ENCODE data around the gene TMEM53. TPM values are rescaled to one million over a fixed set of nuclear protein-coding genes. Genes with fewer than 3 reads are reported as not detected.
A peak's percentile ranks its signal among the peaks of the same experiment; 100 is the strongest.

Gene TMEM53
- total RNA-seq, 5 donors from 2014 or later (not counting 1 experiment from before 2014, with no cell fraction given): 1.1 to 2.8 (median 2.2) TPM

DNA sequence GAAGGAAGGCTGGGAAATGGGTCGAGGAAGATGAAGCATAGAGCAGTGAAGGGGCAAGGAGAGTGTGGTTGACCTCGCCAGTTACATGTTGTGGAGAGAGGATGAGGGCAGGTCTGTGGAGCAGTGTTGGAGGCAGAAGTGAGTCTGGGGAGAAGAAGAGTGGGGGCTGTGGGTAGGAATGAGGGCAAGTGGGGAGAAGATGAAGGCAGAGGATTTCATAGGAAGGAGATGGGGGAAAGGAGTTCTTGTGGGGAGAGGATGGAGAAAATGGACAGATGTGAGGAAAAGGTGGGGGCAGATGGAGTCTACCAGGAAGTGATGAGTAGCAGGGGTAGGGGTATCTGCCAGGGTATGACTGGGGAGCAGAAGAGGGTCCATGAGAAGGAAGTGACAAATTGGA, 3.8 kb upstream of the TMEM53 start:
- Histone ChIP-seq H3K4me3 (ENCODE audit: control insufficient read depth in 1 of 2, extremely low read depth in 1 of 2, low read length in 1 of 2) (no peak overlapping the region), H3K36me3 (ENCODE audit: control insufficient read depth in 2 of 2, extremely low read depth in 1 of 2, insufficient read depth in 1 of 2, low read length in 1 of 2) (no peaks in the 10 kb centered on the region), H3K4me1 (ENCODE audit: control insufficient read depth in 1 of 2, extremely low read depth in 1 of 2, insufficient read depth in 2 of 2, low read length in 2 of 2) (peaks cover 0 to 15% of the 10 kb centered on the region in 2 experiments), H3K27me3 (replicated peaks in 1 of 2; ENCODE audit: control insufficient read depth in 2 of 2, extremely low read depth in 1 of 2, insufficient read depth in 2 of 2, low read length in 1 of 2) (no peaks in the 10 kb centered on the region), H3K27ac (ENCODE audit: low read length) (no peak overlapping the region), H3K9me3 (no peaks in the 10 kb centered on the region)
- DNase-seq (no peak), ATAC-seq (replicated peaks in 1 of 4) (no peak)
- no peaks in the 10 kb centered on the region for H3K27me3 Mint-ChIP-seq
- peaks cover 15 to 17% (median 15%) of the 10 kb centered on the region in 3 donors for H3K4me1 Mint-ChIP-seq
- H3K27ac Mint-ChIP-seq: no peak overlapping the region
- no peaks in the 10 kb centered on the region for H3K36me3 Mint-ChIP-seq
- CTCF ChIA-PET: no interaction called here
- POLR2A ChIA-PET: no interaction called here
- no peak overlapping the region for H3K4me3 Mint-ChIP-seq
- no peaks in the 10 kb centered on the region for H3K9me3 Mint-ChIP-seq
- WGBS (ENCODE audit: insufficient coverage): 54% methylated on average over 2 of the region's 2 CpGs

DNA sequence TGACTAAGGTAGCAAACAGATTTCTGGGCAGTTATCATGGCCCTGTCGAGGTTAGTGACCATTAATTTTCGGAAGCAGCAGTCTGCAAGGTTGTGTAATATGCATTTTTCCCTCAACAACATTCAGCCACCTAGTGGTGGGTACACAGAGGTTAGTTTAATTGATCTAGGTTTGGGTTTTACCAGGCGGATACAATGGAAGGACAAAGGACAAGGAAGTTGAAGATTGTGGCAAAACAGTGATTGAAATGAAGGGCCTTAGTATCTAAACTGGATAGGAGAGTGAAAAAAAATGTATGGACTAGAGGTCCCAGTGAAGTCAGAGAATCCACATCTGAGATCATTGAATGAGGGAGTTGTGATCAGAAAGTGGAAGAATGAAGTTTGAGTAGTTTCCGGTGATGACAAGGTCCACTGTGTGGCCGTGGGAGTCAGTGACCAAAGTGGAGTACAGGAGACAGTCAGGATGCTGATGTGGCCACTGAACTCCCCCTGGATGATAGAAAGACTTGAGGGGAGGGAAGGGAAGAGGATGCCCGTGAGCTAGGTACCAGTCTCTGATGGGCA, 3.0 kb upstream of the TMEM53 start:
- Histone ChIP-seq H3K36me3 (ENCODE audit: control insufficient read depth in 2 of 2, extremely low read depth in 1 of 2, insufficient read depth in 1 of 2, low read length in 1 of 2) (no peaks in the 10 kb centered on the region), H3K9me3 (no peaks in the 10 kb centered on the region), H3K4me1 (ENCODE audit: control insufficient read depth in 1 of 2, extremely low read depth in 1 of 2, insufficient read depth in 2 of 2, low read length in 2 of 2) (peaks cover 0 to 23% of the 10 kb centered on the region in 2 experiments), H3K27ac (ENCODE audit: low read length) (peak overlapping the region; percentile 7), H3K27me3 (replicated peaks in 1 of 2; ENCODE audit: control insufficient read depth in 2 of 2, extremely low read depth in 1 of 2, insufficient read depth in 2 of 2, low read length in 1 of 2) (no peaks in the 10 kb centered on the region), H3K4me3 (ENCODE audit: control insufficient read depth in 1 of 2, extremely low read depth in 1 of 2, low read length in 1 of 2) (no peak overlapping the region)
- no peaks in the 10 kb centered on the region for H3K9me3 Mint-ChIP-seq
- 86% methylated on average over 4 of the region's 6 CpGs for WGBS (ENCODE audit: insufficient coverage)
- CTCF ChIA-PET: no interaction called here
- ATAC-seq (replicated peaks in 1 of 4): no peak
- DNase-seq: peak in 1 of 35 experiments; percentile 36
- POLR2A ChIA-PET: no interaction called here
- no peaks in the 10 kb centered on the region for H3K27me3 Mint-ChIP-seq
- no peak overlapping the region for H3K4me3 Mint-ChIP-seq
- no peak overlapping the region for H3K27ac Mint-ChIP-seq
- no peaks in the 10 kb centered on the region for H3K36me3 Mint-ChIP-seq
- H3K4me1 Mint-ChIP-seq: peaks cover 17 to 24% (median 18%) of the 10 kb centered on the region in 3 donors

DNA sequence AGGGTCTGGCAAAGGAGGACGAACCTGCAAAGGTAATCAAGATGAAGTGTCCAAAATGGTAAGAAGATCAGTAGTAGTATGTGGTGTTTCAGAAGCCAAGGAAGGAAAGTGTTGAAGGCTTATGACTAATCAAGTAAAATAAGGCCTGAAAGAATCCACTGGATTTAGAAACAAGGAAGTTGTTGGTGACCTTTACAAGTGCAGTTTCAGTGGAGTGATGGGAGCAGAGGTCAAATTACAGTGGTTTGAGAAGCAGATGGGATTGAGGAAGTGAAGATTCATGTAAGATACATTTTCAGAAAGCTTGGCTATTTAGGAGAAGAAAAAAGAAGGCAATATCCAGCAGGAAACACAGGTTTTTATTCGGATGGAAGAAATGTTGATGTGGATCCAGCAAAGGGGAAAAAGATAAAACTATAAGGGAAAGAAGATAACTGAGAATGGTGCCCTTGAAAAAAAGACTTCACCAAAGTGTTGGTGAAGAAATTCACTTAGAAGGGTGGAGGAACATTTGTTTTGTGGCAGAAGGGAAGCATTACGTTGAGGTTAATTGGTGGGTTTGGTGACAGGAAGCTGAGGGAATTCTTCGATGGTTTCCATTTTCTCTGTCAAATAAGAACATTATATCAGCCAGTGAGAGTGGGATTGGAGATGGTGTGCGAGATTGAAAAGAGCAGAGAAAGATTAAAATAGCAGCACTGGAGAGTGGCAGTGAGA, 2.4 kb upstream of the TMEM53 start:
- Mint-ChIP-seq H3K9me3 (no peaks in the 10 kb centered on the region), H3K4me3 (no peak overlapping the region), H3K36me3 (no peaks in the 10 kb centered on the region), H3K27me3 (no peaks in the 10 kb centered on the region), H3K4me1 (peaks cover 22 to 29% (median 23%) of the 10 kb centered on the region in 3 donors), H3K27ac (no peak overlapping the region)
- POLR2A ChIA-PET: no interaction called here
- peaks cover 0 to 26% of the 10 kb centered on the region in 2 experiments for H3K4me1 ChIP-seq (ENCODE audit: control insufficient read depth in 1 of 2, extremely low read depth in 1 of 2, insufficient read depth in 2 of 2, low read length in 2 of 2)
- 54% methylated on average over 3 of the region's 5 CpGs for WGBS (ENCODE audit: insufficient coverage)
- ATAC-seq (replicated peaks in 1 of 4) (no peak), DNase-seq (no peak)
- no peaks in the 10 kb centered on the region for H3K27me3 ChIP-seq (replicated peaks in 1 of 2; ENCODE audit: control insufficient read depth in 2 of 2, extremely low read depth in 1 of 2, insufficient read depth in 2 of 2, low read length in 1 of 2)
- no peak overlapping the region for H3K4me3 ChIP-seq (ENCODE audit: control insufficient read depth in 1 of 2, extremely low read depth in 1 of 2, low read length in 1 of 2)
- CTCF ChIA-PET: no interaction called here
- H3K9me3 ChIP-seq: no peaks in the 10 kb centered on the region
- no peaks in the 10 kb centered on the region for H3K36me3 ChIP-seq (ENCODE audit: control insufficient read depth in 2 of 2, extremely low read depth in 1 of 2, insufficient read depth in 1 of 2, low read length in 1 of 2)
- peak overlapping the region; percentile 7 for H3K27ac ChIP-seq (ENCODE audit: low read length)

DNA sequence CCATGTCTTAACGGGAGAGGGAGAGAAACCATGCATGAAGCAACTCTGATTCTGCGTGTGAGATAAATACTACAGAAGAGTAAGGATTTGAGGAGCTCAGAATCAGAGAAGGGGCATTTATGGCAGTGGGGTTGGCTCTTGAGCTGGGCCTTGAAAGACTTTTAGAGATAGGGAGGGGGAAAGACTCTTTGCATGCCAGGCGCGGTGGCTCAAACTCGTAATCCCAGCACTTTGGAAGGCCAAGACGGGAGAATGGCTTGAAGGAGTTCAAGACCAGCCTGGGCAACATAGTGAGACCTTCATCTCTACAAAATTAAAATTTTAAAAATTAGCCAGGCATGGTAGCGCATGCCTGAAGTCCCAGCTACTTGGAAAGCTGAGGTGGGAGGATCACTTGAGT, 905 bp upstream of the TMEM53 start:
- WGBS (ENCODE audit: insufficient coverage): no CpG with 5 or more reads among the region's 7 CpGs
- H3K9me3 Mint-ChIP-seq: no peaks in the 10 kb centered on the region
- DNase-seq (no peak), ATAC-seq (replicated peaks in 1 of 4) (no peak)
- peak overlapping the region; percentile 85 to 90 (median 85) for H3K4me3 Mint-ChIP-seq
- no peaks in the 10 kb centered on the region for H3K36me3 ChIP-seq (ENCODE audit: control insufficient read depth in 2 of 2, extremely low read depth in 1 of 2, insufficient read depth in 1 of 2, low read length in 1 of 2)
- no peaks in the 10 kb centered on the region for H3K9me3 ChIP-seq
- peak overlapping the region; percentile 45 for H3K27ac ChIP-seq (ENCODE audit: low read length)
- H3K4me3 ChIP-seq (ENCODE audit: control insufficient read depth in 1 of 2, extremely low read depth in 1 of 2, low read length in 1 of 2): no peak overlapping the region
- POLR2A ChIA-PET: interaction anchor here (0.5 to 0.6 kb wide), 3 partner anchors 39 to 469 kb away, joined by 3 to 7 read pairs (median 3); no protein-coding TSS in a partner anchor
- no peaks in the 10 kb centered on the region for H3K27me3 Mint-ChIP-seq
- peaks cover 23 to 29% (median 26%) of the 10 kb centered on the region in 3 donors for H3K4me1 Mint-ChIP-seq
- peak overlapping the region in 1 of 2 donors; percentile 89 for H3K27ac Mint-ChIP-seq
- H3K4me1 ChIP-seq (ENCODE audit: control insufficient read depth in 1 of 2, extremely low read depth in 1 of 2, insufficient read depth in 2 of 2, low read length in 2 of 2): peaks cover 0 to 26% of the 10 kb centered on the region in 2 experiments
- CTCF ChIA-PET: interaction anchor here in 1 of 2 donors (1.7 to 2.3 kb wide), 2 partner anchors 23 to 43 kb away, joined by 5 to 13 read pairs; no protein-coding TSS in a partner anchor
- no peaks in the 10 kb centered on the region for H3K27me3 ChIP-seq (replicated peaks in 1 of 2; ENCODE audit: control insufficient read depth in 2 of 2, extremely low read depth in 1 of 2, insufficient read depth in 2 of 2, low read length in 1 of 2)
- no peaks in the 10 kb centered on the region for H3K36me3 Mint-ChIP-seq

DNA sequence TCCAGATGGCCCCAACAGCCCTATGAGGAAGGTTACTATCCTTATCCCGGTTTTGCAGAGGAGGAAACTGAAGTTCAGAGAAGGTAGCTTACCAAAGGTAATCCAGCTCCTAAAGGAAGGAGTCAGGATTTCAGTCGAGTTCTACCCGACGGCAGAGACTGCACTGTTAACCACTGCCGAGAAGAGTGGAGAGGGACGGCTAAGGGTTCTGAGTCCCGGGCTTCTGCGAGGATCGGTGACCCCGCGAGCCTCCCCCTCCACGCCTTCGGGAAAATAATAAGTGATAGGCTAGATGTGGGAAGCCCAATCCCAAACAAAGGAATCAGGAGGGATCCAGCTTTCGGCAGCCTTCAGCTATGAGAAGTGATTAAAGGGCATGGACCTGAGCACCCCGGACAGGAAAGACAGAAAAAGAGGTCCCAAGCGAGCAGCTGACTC, 587 bp downstream of the TMEM53 start:
- Mint-ChIP-seq H3K9me3 (no peaks in the 10 kb centered on the region), H3K36me3 (no peaks in the 10 kb centered on the region), H3K4me1 (peaks cover 23 to 29% (median 26%) of the 10 kb centered on the region in 3 donors), H3K27me3 (no peaks in the 10 kb centered on the region), H3K27ac (peak overlapping the region; percentile 76 to 89), H3K4me3 (peak overlapping the region; percentile 85 to 90 (median 85))
- DNase-seq: peak in 1 of 35 experiments; percentile 8
- Histone ChIP-seq H3K27ac (ENCODE audit: low read length) (peak overlapping the region; percentile 73), H3K4me1 (ENCODE audit: control insufficient read depth in 1 of 2, extremely low read depth in 1 of 2, insufficient read depth in 2 of 2, low read length in 2 of 2) (peaks cover 0 to 26% of the 10 kb centered on the region in 2 experiments), H3K9me3 (no peaks in the 10 kb centered on the region), H3K36me3 (ENCODE audit: control insufficient read depth in 2 of 2, extremely low read depth in 1 of 2, insufficient read depth in 1 of 2, low read length in 1 of 2) (no peaks in the 10 kb centered on the region), H3K4me3 (ENCODE audit: control insufficient read depth in 1 of 2, extremely low read depth in 1 of 2, low read length in 1 of 2) (peak overlapping the region; percentile 82 to 85), H3K27me3 (replicated peaks in 1 of 2; ENCODE audit: control insufficient read depth in 2 of 2, extremely low read depth in 1 of 2, insufficient read depth in 2 of 2, low read length in 1 of 2) (no peaks in the 10 kb centered on the region)
- ChIA-PET POLR2A (interaction anchor here (0.5 to 1.0 kb wide), 5 partner anchors 47 to 1715 kb away, joined by 3 to 7 read pairs (median 4); no protein-coding TSS in a partner anchor), CTCF (interaction anchor here in 1 of 2 donors (0.6 to 2.3 kb wide), 9 partner anchors 21 to 1082 kb away, joined by 3 to 13 read pairs (median 4); partner anchors contain the start of gene KDM4A)
- WGBS (ENCODE audit: insufficient coverage): 0% methylated on average over 6 of the region's 16 CpGs
- ATAC-seq (replicated peaks in 1 of 4): no peak

DNA sequence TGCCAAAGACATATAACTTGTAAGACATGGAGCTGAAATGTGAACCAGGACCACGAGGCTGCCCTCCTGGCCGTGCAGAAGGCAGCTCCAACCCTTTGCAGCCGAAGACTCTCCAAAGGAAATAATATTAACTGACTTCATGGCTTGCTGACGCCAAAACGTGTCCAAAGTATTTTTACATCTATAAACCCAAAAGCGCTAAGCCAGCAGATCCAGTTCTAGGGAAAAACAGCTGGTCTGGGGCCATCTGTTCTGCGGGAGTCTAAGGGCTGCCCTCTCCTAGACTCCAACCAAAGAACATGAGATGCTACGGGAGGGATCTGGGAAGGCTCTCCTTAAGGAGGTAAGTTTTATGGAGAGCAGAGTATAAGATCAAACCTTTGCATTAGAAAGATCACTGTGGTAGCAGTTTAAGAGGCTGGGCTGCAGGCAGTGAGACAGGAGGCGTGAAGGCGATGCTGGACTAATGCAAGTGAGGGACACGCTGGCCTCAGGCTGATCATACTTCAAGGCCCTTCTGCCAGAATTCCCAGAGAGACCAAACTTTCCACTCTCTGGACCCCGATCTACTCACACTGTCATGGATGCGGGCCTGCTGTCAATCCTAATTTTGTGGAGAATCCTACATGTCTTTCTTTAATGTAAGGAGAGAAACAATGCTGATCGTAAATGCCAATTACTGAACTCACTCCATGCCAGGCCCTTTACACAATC, 1.2 kb downstream of the TMEM53 start:
- Mint-ChIP-seq H3K4me3 (peak overlapping the region; percentile 85 to 90 (median 85)), H3K27me3 (no peaks in the 10 kb centered on the region), H3K36me3 (no peaks in the 10 kb centered on the region), H3K4me1 (peaks cover 23 to 29% (median 26%) of the 10 kb centered on the region in 3 donors), H3K27ac (peak overlapping the region; percentile 76 to 89), H3K9me3 (no peaks in the 10 kb centered on the region)
- no peak for ATAC-seq (replicated peaks in 1 of 4)
- peak overlapping the region in 1 of 2 donors; percentile 85 for H3K4me3 ChIP-seq (ENCODE audit: control insufficient read depth in 1 of 2, extremely low read depth in 1 of 2, low read length in 1 of 2)
- POLR2A ChIA-PET: interaction anchor here (0.5 to 1.0 kb wide), 3 partner anchors 48 to 1579 kb away, joined by 4 to 7 read pairs (median 5); no protein-coding TSS in a partner anchor
- no peaks in the 10 kb centered on the region for H3K9me3 ChIP-seq
- no peaks in the 10 kb centered on the region for H3K36me3 ChIP-seq (ENCODE audit: control insufficient read depth in 2 of 2, extremely low read depth in 1 of 2, insufficient read depth in 1 of 2, low read length in 1 of 2)
- no peaks in the 10 kb centered on the region for H3K27me3 ChIP-seq (replicated peaks in 1 of 2; ENCODE audit: control insufficient read depth in 2 of 2, extremely low read depth in 1 of 2, insufficient read depth in 2 of 2, low read length in 1 of 2)
- H3K4me1 ChIP-seq (ENCODE audit: control insufficient read depth in 1 of 2, extremely low read depth in 1 of 2, insufficient read depth in 2 of 2, low read length in 2 of 2): peaks cover 0 to 26% of the 10 kb centered on the region in 2 experiments
- peak overlapping the region; percentile 73 for H3K27ac ChIP-seq (ENCODE audit: low read length)
- CTCF ChIA-PET: interaction anchor here in 1 of 2 donors (0.7 to 2.3 kb wide), 5 partner anchors 20 to 1083 kb away, joined by 3 to 13 read pairs (median 4); partner anchors contain the start of gene KDM4A
- no peak for DNase-seq
- WGBS (ENCODE audit: insufficient coverage): 100% methylated on average over 2 of the region's 14 CpGs

All from T-cell (primary cell).